GM21390 (cell line): Measurements from ENCODE around the gene MDFIC2.

ENCODE experiments used
- ATAC-seq: cut with Tn5 transposase; IDR thresholded peaks from one replicate; pipeline ENCODE4 v1.9.1; 2021; ENCODE audit not compliant: unreplicated experiment

MDFIC2 gene

GRCh38 chr3:70185661-70186060 lies 126.8 kb downstream of the MDFIC2 start:
- no peak for ATAC-seq

- no peak for ATAC-seq
Observed at GRCh38 chr3:70183781-70184504, 128.5 kb downstream of the MDFIC2 start.

GRCh38 chr3:70182166-70182565 lies 130.3 kb downstream of the MDFIC2 start:
- ATAC-seq = no peak

- peak; percentile 57 for ATAC-seq
Observed at GRCh38 chr3:70180664-70181063, 131.8 kb downstream of the MDFIC2 start.

GRCh38 chr3:70179111-70179510 lies 133.3 kb downstream of the MDFIC2 start:
- ATAC-seq = no peak

GRCh38 chr3:70177881-70178645 lies 134.4 kb downstream of the MDFIC2 start:
- no peak for ATAC-seq

- ATAC-seq = no peak
Observed at GRCh38 chr3:70176224-70176623, 136.2 kb downstream of the MDFIC2 start.

GRCh38 chr3:70156808-70157207 lies 155.6 kb downstream of the MDFIC2 start:
- no peak for ATAC-seq

GRCh38 chr3:70150599-70150998 lies 161.8 kb downstream of the MDFIC2 start:
- no peak for ATAC-seq

- no peak for ATAC-seq
Observed at GRCh38 chr3:70149714-70150400, 162.6 kb downstream of the MDFIC2 start.
